HEK293T (cell line): Measurements from ENCODE around the gene SH3RF3.

Experiments
- FOXK2 ChIP-seq: fragments of 450-650 bp; IDR thresholded peaks from 2 replicates; pipeline ENCODE4 v1.6.1; 2016; ENCODE audit warnings: mild to moderate bottlenecking
- FOXM1 ChIP-seq: fragments of 450-650 bp; IDR thresholded peaks from 2 replicates; pipeline ENCODE4 v1.6.1; 2017; ENCODE audit warnings: mild to moderate bottlenecking, borderline replicate concordance
- NFRKB ChIP-seq: fragments of 450-650 bp; IDR thresholded peaks from 2 replicates; pipeline ENCODE4 v1.6.1; 2016; ENCODE audit warnings: mild to moderate bottlenecking, moderate library complexity
- SP1 ChIP-seq: fragments of 450-650 bp; IDR thresholded peaks from 2 replicates; pipeline ENCODE4 v1.6.1; 2017
- SUZ12 ChIP-seq: fragments of 450-650 bp; IDR thresholded peaks from 2 replicates; pipeline ENCODE4 v1.6.1; 2016; ENCODE audit warnings: mild to moderate bottlenecking
- ZNF384 ChIP-seq: fragments of 450-650 bp; IDR thresholded peaks from 2 replicates; pipeline ENCODE4 v1.6.1; 2016

- TF ChIP-seq FOXK2: no peak
- TF ChIP-seq SP1: no peak
- TF ChIP-seq SUZ12: no peak
- no peak for TF ChIP-seq ZNF384
- TF ChIP-seq NFRKB: no peak
- TF ChIP-seq FOXM1: no peak
Measured at GRCh38 chr2:109381327-109381820, 252.4 kb downstream of the SH3RF3 start.
